Activated T-helper 17 cell treated with anti-CD3 and anti-CD28 coated beads, Interleukin-2, amount 50 U/mL, for 72 hours (primary cell): ENCODE measurements around the gene URB2. TPM values are rescaled to one million over a fixed set of nuclear protein-coding genes. Genes with fewer than 3 reads are reported as not detected.
"Not testable (repeated sequence)": the region's sequence is repeated elsewhere in the genome, so short reads cannot be mapped to it uniquely, and the experiment has no call there.

Source experiments
- ATAC-seq: fragments of 150-1000 bp; cut with Tn5 transposase; replicated peaks from 2 replicates; pipeline ENCODE4 v1.10.0; 2021; ENCODE audit warnings: mild to moderate bottlenecking, moderate library complexity
- H3K27ac Mint-ChIP-seq: one replicate; pipeline ENCODE4 v1.8.0; 2022; ENCODE audit warnings: mixed read lengths
- H3K27me3 Mint-ChIP-seq: one replicate; pipeline ENCODE4 v1.8.0; 2022; ENCODE audit warnings: mixed read lengths
- H3K36me3 Mint-ChIP-seq: one replicate; pipeline ENCODE4 v1.8.0; 2022; ENCODE audit warnings: low read depth, mild to moderate bottlenecking, mixed read lengths
- H3K4me1 Mint-ChIP-seq: one replicate; pipeline ENCODE4 v1.8.0; 2022; ENCODE audit warnings: mixed read lengths
- H3K4me3 Mint-ChIP-seq: one replicate; pipeline ENCODE4 v1.8.0; 2022; ENCODE audit warnings: mild to moderate bottlenecking, mixed read lengths
- H3K9me3 Mint-ChIP-seq: one replicate; pipeline ENCODE4 v1.8.0; 2022; ENCODE audit warnings: mixed read lengths
- total RNA-seq, 2 donors: library from RNA; stranded (reverse); gene quantifications; one replicate each; pipeline ENCODE4 v1.2.3, GENCODE V29; 2022

URB2 gene
- 10 to 100 TPM in 1 of 2 donors, 1 to 10 TPM in 1; 8.6 to 19.6 TPM for total RNA-seq

GRCh38 chr1:229625915-229626831 is at the start of gene URB2, which contains the start of gene TAF5L:
Gene URB2 (plus strand): TSS chr1:229626247. CDS start chr1:229627634, 1,387 bp downstream.
Gene TAF5L (minus strand): TSS chr1:229626122. CDS start chr1:229614482, 11,640 bp downstream.
- Mint-ChIP-seq H3K4me3 (peak within 1 kb of the TSS; percentile 96), H3K36me3 (peaks cover 42% of the 10 kb centered on the region), H3K4me1 (peaks cover 35% of the 10 kb centered on the region), H3K9me3 (no peaks in the 10 kb centered on the region), H3K27ac (peak within 1 kb of the TSS; percentile 95), H3K27me3 (no peaks in the 10 kb centered on the region)
- ATAC-seq = peak; percentile 96

- Mint-ChIP-seq H3K27me3 (peaks cover 7% of the 10 kb centered on the region), H3K9me3 (no peaks in the 10 kb centered on the region)
These were observed 47.6 kb upstream of the URB2 start for GRCh38 chr1:229578168-229579058.

GRCh38 chr1:229579059-229579673 is 46.9 kb upstream of the URB2 start:
- Mint-ChIP-seq H3K4me1 (no peaks in the 10 kb centered on the region), H3K9me3 (no peaks in the 10 kb centered on the region), H3K27me3 (peaks cover 7% of the 10 kb centered on the region), H3K36me3 (no peaks in the 10 kb centered on the region), H3K27ac (no peak overlapping the region), H3K4me3 (no peak overlapping the region)
- ATAC-seq = no peak

More at GRCh38 chr1:229578168-229579058, 47.6 kb upstream of the URB2 start:
- Mint-ChIP-seq H3K4me3 (no peak overlapping the region), H3K36me3 (no peaks in the 10 kb centered on the region), H3K27ac (no peak overlapping the region), H3K4me1 (no peaks in the 10 kb centered on the region)
- no peak for ATAC-seq

GRCh38 chr1:229581485-229581884 is 44.6 kb upstream of the URB2 start:
- Mint-ChIP-seq H3K36me3 (no peaks in the 10 kb centered on the region), H3K4me1 (no peaks in the 10 kb centered on the region), H3K4me3 (no peak overlapping the region), H3K27ac (no peak overlapping the region), H3K27me3 (peaks cover 7% of the 10 kb centered on the region), H3K9me3 (no peaks in the 10 kb centered on the region)
- ATAC-seq = no peak

GRCh38 chr1:229582011-229582694 is 43.9 kb upstream of the URB2 start:
- no peaks in the 10 kb centered on the region for H3K9me3 Mint-ChIP-seq
- no peaks in the 10 kb centered on the region for H3K4me1 Mint-ChIP-seq
- H3K27ac Mint-ChIP-seq = no peak overlapping the region

GRCh38 chr1:229582715-229583114 is 43.3 kb upstream of the URB2 start:
- Mint-ChIP-seq H3K4me3 (no peak overlapping the region), H3K27ac (no peak overlapping the region), H3K36me3 (no peaks in the 10 kb centered on the region), H3K4me1 (no peaks in the 10 kb centered on the region), H3K27me3 (peaks cover 6% of the 10 kb centered on the region), H3K9me3 (no peaks in the 10 kb centered on the region)
- no peak for ATAC-seq

More at GRCh38 chr1:229582011-229582694, 43.9 kb upstream of the URB2 start:
- H3K27me3 Mint-ChIP-seq = peaks cover 7% of the 10 kb centered on the region
- no peaks in the 10 kb centered on the region for H3K36me3 Mint-ChIP-seq
- no peak for ATAC-seq
- no peak overlapping the region for H3K4me3 Mint-ChIP-seq

- Mint-ChIP-seq H3K36me3 (no peaks in the 10 kb centered on the region), H3K4me3 (no peak overlapping the region), H3K9me3 (no peaks in the 10 kb centered on the region), H3K27ac (no peak overlapping the region), H3K4me1 (no peaks in the 10 kb centered on the region), H3K27me3 (no peaks in the 10 kb centered on the region)
- ATAC-seq = no peak
These were observed 40.7 kb upstream of the URB2 start for GRCh38 chr1:229585338-229585737.

GRCh38 chr1:229590119-229590518 is 35.9 kb upstream of the URB2 start:
- Mint-ChIP-seq H3K4me1 (no peaks in the 10 kb centered on the region), H3K36me3 (peaks cover 33% of the 10 kb centered on the region), H3K9me3 (no peaks in the 10 kb centered on the region), H3K27me3 (no peaks in the 10 kb centered on the region), H3K4me3 (no peak overlapping the region), H3K27ac (no peak overlapping the region)
- ATAC-seq = no peak

- Mint-ChIP-seq H3K27me3 (no peaks in the 10 kb centered on the region), H3K9me3 (no peaks in the 10 kb centered on the region), H3K4me3 (no peak overlapping the region), H3K36me3 (peaks cover 52% of the 10 kb centered on the region), H3K4me1 (peaks cover 5% of the 10 kb centered on the region), H3K27ac (no peak overlapping the region)
- ATAC-seq = no peak
These were observed 32.2 kb upstream of the URB2 start for GRCh38 chr1:229593800-229594199.

- H3K9me3 Mint-ChIP-seq = no peaks in the 10 kb centered on the region
- ATAC-seq = no peak
- no peaks in the 10 kb centered on the region for H3K27me3 Mint-ChIP-seq
- peaks cover 56% of the 10 kb centered on the region for H3K36me3 Mint-ChIP-seq
- H3K4me3 Mint-ChIP-seq = no peak overlapping the region
- peaks cover 5% of the 10 kb centered on the region for H3K4me1 Mint-ChIP-seq
- H3K27ac Mint-ChIP-seq = no peak overlapping the region
These were observed 31.6 kb upstream of the URB2 start for GRCh38 chr1:229594227-229595008.

GRCh38 chr1:229595876-229596275 is 30.2 kb upstream of the URB2 start:
- not testable (repeated sequence) for ATAC-seq, H3K27me3 Mint-ChIP-seq, H3K4me3 Mint-ChIP-seq, H3K27ac Mint-ChIP-seq, H3K9me3 Mint-ChIP-seq
- peaks cover 12% of the 10 kb centered on the region for H3K4me1 Mint-ChIP-seq
- peaks cover 69% of the 10 kb centered on the region for H3K36me3 Mint-ChIP-seq

GRCh38 chr1:229596925-229597699 is 28.9 kb upstream of the URB2 start:
- no peak overlapping the region for H3K4me3 Mint-ChIP-seq
- no peak for ATAC-seq
- H3K4me1 Mint-ChIP-seq = peaks cover 20% of the 10 kb centered on the region
- H3K9me3 Mint-ChIP-seq = no peaks in the 10 kb centered on the region
- H3K36me3 Mint-ChIP-seq = peaks cover 77% of the 10 kb centered on the region
- H3K27ac Mint-ChIP-seq = peak overlapping the region; percentile 49
- no peaks in the 10 kb centered on the region for H3K27me3 Mint-ChIP-seq
